ENCODE results near the gene LZTS3.
"Not testable (repeated sequence)": the region's sequence is repeated elsewhere in the genome, so short reads cannot be mapped to it uniquely, and the experiment has no call there.

The LZTS3 gene

GRCh38 chr20:3133155-3133554 lies 40.2 kb downstream of the LZTS3 start:
- no peak for DNase-seq

DNA sequence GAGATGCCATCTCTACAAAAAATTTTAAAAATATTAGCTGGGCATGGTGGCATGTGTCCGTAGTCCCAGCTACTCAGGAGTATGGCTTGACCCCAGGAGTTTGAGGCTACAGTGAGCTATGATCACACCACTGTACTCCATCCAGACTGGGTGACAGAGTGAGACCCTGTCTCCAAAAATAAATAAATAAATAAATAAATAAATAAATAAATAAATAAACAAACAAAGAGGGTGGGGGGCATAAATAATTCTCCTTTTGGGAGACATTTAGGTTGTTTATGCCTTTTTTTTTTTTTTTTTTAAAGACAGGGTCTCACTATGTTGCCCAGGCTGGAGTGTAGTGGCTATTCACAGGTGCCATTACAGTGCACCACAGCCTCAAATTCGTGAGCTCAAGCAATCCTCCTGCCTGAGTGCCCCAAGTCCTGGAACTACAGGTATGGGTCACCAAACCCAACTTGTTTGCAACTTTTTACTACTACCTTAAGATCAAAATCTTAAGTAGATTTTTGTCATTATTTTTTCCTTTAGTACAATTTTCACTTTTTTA lies 43.2 kb downstream of the LZTS3 start:
- no peak for DNase-seq

GRCh38 chr20:3129094-3129493 lies 44.3 kb downstream of the LZTS3 start:
- no peak for DNase-seq

GRCh38 chr20:3128275-3128984 lies 44.9 kb downstream of the LZTS3 start:
- DNase-seq = no peak

GRCh38 chr20:3126527-3126859 lies 46.9 kb downstream of the LZTS3 start:
- DNase-seq = no peak

DNA sequence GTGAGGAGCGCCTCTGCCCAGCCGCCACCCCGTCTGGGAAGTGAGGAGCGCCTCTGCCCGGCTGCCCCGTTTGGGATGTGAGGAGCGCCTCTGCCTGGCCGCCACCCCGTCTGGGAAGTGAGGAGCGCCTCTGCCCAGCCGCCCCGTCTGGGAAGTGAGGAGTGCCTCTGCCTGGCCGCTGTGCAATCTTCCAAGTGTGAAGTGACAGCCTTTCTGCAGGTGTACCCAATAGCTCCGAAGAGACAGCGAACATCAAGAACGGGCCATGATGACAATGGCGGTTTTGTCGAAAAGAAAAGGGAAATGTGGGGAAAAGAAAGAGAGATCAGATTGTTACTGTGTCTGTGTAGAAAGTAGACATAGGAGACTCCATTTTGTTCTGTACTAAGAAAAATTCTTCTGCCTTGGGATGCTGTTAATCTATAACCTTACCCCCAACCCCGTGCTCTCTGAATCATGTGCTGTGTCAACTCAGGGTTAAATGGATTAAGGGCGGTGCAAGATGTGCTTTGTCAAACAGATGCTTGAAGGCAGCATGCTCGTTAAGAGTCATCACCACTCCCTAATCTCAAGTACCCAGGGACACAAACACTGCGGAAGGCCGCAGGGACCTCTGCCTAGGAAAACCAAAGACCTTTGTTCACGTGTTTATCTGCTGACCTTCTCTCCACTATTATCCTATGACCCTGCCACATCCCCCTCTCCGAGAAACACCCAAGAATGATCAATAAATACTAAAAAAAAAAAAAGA lies 47.4 kb downstream of the LZTS3 start:
- not testable (repeated sequence) for DNase-seq

DNA sequence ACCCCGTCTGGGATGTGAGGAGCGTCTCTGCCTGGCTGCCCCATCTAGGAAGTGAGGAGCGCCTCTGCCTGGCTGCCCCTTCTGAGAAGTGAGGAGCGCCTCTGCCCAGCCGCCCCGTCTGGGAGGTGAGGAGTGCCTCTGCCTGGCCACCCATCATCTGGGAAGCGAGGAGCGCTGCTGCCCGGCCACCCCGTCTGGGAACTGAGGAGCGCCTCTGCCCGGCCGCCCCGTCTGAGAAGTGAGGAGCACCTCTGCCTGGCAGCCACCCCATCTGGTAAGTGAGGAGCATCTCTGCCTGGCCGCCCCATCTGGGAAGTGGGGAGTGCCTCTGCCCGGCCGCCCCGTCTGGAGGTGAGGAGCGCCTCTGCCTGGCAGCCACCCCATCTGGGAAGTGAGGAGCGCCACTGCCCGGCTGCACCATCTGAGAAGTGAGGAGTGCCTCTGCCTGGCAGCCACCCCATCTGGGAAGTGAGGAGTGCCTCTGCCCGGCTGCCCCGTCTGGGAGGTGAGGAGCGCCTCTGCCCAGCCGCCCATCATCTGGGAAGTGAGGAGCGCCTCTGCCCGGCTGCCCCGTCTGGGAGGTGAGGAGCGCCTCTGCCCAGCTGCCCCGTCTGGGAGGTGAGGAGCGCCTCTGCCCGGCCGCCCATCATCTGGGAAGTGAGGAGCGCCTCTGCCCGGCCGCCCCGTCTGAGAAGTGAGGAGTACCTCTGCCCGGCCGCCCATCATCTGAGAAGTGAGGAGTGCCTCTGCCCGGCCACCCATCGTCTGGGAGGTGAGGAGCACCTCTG lies 48.4 kb downstream of the LZTS3 start:
- not testable (repeated sequence) for DNase-seq

- not testable (repeated sequence) for DNase-seq
These were observed 49.2 kb downstream of the LZTS3 start for GRCh38 chr20:3124163-3124562.

GRCh38 chr20:3123542-3123941 lies 49.8 kb downstream of the LZTS3 start:
- no peak for DNase-seq

GRCh38 chr20:3121955-3122610 lies 51.3 kb downstream of the LZTS3 start:
- DNase-seq = no peak

DNA sequence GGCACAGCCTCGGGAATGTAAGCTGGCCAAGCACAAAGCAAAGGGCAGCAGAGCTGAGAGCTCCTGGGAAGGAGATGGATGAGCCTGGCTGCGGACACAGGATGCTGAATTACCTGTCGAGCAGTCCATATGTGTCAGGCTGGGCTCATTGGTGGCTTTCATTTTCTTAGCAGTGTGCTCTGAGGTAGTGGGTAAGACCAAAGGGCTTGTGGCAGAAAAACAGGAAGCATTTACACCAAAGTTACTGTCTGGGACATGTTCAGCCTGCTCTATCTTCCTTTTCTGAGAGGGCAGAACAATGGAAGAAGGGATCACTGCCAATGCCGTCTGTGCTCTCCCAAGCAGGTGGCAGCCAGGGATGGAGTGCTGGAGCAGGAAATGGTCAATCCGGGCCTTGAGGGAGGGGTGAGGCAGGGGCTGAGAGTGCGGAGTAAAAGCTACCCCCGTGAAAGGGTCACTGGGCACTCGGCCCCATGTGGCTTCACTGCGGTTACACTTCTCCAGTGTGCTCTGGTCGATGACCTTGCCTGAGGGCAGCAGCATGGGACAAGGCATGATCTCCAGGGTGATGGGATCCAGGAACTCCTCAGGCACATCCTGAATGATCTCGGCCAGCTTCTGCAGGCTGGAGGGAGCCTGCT lies 52.0 kb downstream of the LZTS3 start:
- DNase-seq = no peak

- no peak for DNase-seq
These were observed 54.3 kb downstream of the LZTS3 start for GRCh38 chr20:3119044-3119443.

- DNase-seq = peak; percentile 48
These were observed 55.4 kb downstream of the LZTS3 start for GRCh38 chr20:3117839-3118379.

DNA sequence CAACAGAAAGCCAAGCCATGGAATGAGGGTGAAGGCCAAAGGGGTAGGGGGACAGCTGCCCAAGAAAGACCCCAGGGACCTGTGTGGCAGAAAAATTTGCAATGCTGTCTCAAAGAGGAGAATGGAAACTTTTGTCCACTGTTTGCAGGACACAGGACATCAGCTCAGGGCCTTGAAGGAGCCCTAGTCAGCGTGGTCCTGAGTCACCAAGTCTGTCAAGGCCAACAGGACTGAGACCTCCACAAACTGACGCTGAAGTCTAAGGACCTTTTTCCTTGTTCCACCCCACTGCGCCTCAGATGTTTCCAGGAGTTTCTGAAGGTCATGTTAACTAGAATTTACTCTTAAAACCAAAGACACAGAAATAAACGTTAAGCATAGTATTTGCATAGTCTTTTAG lies 57.0 kb downstream of the LZTS3 start:
- DNase-seq = no peak

DNA sequence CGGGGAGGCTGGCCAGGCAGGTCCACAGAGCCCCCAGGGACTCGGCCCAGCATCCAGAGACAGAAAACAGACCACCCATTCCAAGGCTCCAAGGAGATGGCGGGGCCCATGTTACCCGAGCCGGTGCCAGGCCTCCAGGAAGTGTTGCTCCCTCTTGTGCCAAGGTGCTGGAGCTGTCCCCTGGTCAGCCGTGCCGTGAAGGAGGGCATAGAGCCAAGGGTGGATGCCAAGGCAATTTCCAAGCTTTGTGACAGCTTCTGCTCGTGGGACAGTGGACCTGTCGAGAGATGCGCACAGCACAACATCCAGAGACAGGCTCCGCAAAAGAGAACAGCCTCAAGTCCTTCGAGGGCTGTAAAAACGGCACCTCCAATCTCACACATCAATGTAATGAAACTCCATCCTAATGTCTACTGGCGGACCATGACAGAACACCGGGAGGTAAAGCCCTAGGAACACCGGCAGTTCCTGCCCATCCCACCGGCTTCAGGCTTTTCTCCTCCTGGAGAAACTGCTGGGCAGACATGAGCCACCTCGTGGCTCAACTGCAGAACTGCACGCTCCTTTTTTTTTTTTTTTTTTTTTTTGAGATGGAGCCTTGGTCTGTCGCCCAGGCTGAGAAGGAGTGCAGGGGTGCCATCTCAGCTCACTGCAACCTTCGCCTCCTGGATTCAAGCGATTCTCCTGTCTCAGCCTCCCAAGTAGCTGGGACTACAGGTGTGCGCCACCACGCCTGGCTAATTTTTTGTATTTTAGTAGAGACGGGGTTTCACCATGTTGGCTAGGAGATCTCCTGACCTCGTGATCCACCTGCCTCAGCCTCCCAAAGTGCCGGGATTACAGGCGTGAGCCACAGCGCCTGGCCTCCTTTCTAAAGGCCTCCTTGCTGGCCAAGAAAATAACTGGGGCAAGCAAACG lies 57.9 kb downstream of the LZTS3 start:
- DNase-seq = peak; percentile 21

Measured in activated CD4-positive, alpha-beta T cell treated with anti-CD3 and anti-CD28 coated beads, Interleukin-10, Interleukin-2, amounts not matched to agents 100 ng/mL and 50 ng/mL, durations not matched to agents 16 hours and 8 hours (primary cell).